Suppressor macrophage treated with lipopolysaccharide for 4 hours (primary cell): ENCODE data around the gene PCSK2.
"Not testable (repeated sequence)": the region's sequence is repeated elsewhere in the genome, so short reads cannot be mapped to it uniquely, and the experiment has no call there.

Experiments
- DNase-seq: peaks from one replicate; pipeline ENCODE4 v3.0.0-alpha.2; 2020

Gene PCSK2

DNA sequence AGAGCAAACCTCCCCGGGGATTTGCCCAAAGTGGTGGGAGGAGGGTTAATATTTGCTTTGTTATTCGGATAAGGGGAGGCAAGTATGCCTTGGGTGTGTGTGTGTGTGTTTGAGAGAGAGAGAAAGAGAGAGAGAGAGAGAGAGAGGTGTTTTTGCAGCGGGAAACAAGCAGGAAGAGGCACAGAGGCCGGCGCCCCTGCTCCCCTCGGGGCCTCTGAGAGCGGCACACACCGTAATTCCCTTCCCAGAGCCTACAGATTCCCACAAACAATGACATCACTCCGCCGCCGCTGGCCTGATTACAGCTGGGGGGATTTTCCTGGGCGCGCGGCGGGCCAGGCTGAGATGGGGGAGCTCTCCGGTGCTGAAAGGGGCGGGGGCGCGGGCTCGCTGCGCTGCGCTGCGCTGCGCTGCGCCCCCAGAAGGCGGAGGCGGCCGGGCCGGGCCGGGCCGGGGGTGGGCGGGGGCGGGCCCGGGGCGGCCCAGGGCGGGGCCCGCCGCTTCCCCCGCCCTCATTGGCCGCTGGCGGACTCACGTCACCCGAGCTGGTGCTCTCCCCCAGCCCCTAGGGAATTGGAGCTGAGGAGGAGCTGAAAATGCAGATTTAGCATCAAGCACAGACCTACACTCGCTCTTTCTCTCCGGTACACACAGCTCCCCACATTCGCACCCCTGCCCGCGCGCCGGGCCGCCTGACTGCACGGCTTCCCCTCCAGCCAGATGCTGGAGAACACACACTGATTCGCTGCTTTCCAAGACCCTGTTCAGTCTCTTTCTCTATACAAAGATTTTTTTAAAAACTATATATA lies at the start of gene PCSK2:
PCSK2 (plus strand) TSS at position 631 of the 809 bp plus-strand sequence. CDS start 266 bp downstream, outside the sequence.
- DNase-seq: no peak

- DNase-seq: no peak
These were observed 49.5 kb upstream of the PCSK2 start for GRCh38 chr20:17177341-17177740.

DNA sequence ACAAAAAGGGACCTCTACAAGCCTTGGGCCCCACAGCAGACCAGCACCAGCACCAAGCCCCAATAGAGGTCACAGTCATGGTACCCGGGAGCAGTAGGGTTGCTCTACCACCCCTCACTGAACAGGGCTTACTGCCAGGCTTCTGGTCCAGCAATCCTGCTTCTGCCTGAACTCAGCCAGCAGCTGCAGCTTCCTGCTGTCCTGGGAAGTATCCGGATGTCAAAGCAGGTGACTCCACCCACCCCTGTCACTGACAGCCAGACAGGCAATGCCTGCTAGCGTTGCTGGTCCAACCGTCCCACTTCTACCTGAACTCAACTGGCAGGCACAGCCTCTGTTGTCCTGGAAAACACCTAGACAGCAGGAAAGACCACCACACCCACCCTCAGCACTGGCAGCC lies 47.0 kb upstream of the PCSK2 start:
- DNase-seq: no peak

GRCh38 chr20:17189976-17190695 lies 36.7 kb upstream of the PCSK2 start:
- DNase-seq: no peak

GRCh38 chr20:17197041-17197440 lies 29.8 kb upstream of the PCSK2 start:
- no peak for DNase-seq

DNA sequence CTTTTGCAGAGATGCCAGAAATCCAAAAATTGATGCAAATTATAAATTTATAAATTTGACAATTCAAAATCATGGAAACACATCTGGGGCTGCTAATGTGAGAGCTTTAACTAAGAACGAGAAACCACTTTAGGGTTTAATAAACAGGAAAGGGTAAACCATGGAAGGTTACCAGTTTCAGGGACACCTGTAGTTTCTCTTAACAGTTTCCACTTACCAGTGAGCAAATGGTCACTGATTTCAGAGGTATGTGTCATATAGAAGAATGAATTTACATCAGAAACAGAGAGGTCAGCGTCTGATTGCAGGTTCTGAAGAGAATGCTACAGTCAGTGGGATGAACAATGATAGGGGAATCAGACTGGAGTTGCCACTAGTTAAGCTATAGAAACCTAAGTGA lies 24.8 kb upstream of the PCSK2 start:
- no peak for DNase-seq

- DNase-seq: no peak
These were observed 24.2 kb upstream of the PCSK2 start for GRCh38 chr20:17202673-17203072.

DNA sequence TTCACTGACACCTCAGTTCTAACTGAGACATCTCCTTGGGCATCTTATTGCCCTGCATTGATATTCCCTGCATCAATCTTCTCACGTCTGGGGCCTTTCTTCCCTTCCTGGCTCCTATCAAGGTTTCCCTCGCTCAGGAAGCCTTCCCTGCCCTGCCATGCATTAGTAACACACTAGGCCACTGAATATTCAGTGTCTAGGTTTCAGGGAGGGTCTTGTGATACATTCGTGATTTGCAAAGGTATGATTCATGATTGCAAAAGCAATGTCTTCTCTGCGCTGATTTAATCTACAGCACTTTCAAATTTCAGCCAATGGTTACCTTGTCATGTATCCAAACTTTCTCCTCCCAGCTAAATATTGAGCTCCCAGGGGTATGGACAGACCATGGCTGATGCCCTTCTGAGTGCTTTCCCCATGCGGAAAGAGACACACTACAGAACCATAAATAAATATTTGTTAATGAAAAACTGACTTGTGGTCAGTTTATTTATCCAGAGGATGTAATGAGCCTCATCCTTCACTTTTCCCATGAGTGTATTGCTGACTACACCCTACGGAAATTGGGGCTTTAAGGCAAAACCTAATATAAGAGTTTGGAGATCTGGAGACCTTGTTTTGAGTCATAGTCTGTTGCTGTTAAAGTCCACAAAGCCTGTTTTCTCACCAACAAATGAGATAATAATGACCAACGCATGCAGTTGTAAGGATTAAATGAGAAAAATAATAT lies 21.6 kb upstream of the PCSK2 start:
- DNase-seq: no peak

DNA sequence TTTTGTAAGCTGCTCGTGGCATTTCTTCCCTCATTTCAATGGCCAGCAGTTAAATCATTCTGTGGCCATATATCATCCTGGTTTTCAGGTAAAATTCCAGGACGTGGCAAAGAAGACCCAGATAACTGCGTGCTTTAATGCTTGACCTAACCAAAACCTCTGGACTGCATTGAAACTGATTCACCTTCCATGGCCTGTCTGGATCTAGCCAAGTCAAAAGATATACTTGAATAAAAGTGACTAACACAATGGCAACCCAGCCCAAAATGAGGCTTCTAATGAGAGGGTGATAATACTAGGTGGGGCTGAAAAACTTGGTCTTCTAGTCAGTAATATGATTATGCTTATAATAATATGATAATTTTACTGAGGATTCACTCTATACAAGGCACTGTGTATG lies 16.5 kb upstream of the PCSK2 start:
- DNase-seq: no peak

- no peak for DNase-seq
These were observed 15.9 kb upstream of the PCSK2 start for GRCh38 chr20:17210983-17211382.

- DNase-seq: no peak
These were observed 11.7 kb upstream of the PCSK2 start for GRCh38 chr20:17215167-17215566.

- DNase-seq: not testable (repeated sequence)
These were observed 7.0 kb upstream of the PCSK2 start for GRCh38 chr20:17219856-17220255.

DNA sequence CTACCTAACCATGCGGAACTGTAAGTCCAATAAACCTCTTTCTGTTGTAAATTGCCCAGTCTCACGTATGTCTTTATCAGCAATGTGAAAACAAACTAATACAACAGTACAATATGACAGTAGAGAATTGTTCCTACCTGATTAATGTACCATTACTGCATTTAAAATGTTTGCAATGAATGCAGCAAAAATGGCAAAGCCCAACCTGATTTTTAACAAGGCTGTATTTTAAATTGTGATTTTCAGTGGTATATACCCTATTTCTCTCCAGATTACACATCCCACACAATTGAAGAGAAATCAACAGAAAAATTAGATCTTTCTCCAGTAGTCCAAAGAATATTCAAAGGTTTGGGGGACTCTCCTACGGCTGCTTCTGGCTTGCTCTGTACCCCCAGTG lies 3.3 kb upstream of the PCSK2 start:
- DNase-seq: no peak

GRCh38 chr20:17225851-17226409 lies 910 bp upstream of the PCSK2 start:
- no peak for DNase-seq

DNA sequence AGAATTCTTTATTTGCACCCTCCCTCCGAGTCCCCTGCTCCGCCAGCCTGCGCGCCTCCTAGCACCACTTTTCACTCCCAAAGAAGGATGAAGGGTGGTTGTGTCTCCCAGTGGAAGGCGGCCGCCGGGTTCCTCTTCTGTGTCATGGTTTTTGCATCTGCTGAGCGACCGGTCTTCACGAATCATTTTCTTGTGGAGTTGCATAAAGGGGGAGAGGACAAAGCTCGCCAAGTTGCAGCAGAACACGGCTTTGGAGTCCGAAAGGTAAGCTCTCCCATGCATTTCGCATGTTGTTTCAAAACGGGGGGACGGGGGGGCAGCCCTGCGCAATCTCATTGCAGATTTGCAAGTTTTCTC lies 357 bp downstream of the PCSK2 start:
- DNase-seq: no peak

- no peak for DNase-seq
These were observed 1.1 kb downstream of the PCSK2 start for GRCh38 chr20:17227669-17228623.

- DNase-seq: no peak
These were observed 1.8 kb downstream of the PCSK2 start for GRCh38 chr20:17228624-17229061.

DNA sequence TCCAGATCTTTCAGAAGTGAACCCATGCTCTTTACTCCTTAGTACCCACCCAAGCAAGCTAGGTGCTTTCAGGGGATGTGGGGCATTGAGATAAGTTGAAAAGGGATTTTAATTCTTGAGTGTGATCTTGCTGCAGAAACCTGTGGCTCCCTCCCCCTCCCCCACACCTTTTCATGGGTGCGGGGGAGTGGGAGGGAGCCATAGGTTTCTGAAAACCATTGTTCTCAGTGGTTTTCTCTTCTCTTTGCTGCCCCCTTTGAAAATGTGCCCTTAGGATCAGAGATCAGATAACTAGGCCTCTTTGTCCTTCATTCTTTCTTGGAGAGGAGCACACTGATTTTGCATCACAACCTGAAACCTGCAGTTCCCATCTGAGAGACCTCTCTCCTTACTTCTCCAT lies 2.4 kb downstream of the PCSK2 start:
- DNase-seq: no peak

DNA sequence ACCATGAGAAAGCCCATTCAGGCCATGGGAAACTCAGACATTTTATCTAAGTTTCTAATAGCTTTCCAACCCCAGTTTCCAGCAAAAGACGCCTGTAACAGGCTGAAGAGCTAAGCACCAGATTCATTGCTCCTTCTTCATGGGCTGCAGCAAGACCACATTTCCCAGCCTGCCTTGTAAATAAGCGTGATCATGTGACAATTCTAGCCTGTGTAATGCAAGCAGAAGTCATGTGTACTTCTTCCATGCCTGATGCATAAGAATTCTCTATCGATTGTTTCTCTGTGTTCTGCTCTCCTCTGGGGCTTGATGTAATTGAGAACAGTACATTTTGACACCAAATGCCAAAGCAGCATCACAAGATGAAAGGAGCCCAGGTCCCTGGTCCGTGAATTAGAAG lies 6.8 kb downstream of the PCSK2 start:
- no peak for DNase-seq

GRCh38 chr20:17236766-17237165 lies 9.9 kb downstream of the PCSK2 start:
- DNase-seq: no peak

DNA sequence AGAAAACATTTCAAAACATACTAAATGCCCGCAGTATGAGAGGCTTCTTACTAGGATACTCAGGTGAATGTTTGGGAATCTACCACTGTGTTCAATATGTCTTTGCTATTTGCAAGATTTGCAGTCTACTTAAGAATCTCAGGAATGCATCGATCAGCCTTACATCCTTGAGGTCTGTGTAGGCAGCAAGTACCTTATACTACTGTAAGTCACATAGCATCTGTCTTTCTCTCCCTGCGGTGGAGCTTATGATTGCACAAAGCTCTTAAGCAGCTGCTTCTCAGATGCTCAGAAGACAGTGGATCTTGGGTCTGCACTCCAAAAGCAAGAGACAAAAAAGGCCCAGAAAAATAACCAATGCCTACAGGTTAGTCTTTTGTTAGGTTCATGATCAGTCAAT lies 21.4 kb downstream of the PCSK2 start:
- DNase-seq: no peak

GRCh38 chr20:17262786-17263185 lies 35.9 kb downstream of the PCSK2 start:
- no peak for DNase-seq
